GM18498 (cell line): ENCODE results near the gene CEP41.

Source experiments
- ATAC-seq: cut with Tn5 transposase; IDR thresholded peaks from one replicate; pipeline ENCODE4 v1.9.1; 2021; ENCODE audit warnings: mild to moderate bottlenecking, moderate library complexity; ENCODE audit not compliant: unreplicated experiment

The CEP41 gene

DNA sequence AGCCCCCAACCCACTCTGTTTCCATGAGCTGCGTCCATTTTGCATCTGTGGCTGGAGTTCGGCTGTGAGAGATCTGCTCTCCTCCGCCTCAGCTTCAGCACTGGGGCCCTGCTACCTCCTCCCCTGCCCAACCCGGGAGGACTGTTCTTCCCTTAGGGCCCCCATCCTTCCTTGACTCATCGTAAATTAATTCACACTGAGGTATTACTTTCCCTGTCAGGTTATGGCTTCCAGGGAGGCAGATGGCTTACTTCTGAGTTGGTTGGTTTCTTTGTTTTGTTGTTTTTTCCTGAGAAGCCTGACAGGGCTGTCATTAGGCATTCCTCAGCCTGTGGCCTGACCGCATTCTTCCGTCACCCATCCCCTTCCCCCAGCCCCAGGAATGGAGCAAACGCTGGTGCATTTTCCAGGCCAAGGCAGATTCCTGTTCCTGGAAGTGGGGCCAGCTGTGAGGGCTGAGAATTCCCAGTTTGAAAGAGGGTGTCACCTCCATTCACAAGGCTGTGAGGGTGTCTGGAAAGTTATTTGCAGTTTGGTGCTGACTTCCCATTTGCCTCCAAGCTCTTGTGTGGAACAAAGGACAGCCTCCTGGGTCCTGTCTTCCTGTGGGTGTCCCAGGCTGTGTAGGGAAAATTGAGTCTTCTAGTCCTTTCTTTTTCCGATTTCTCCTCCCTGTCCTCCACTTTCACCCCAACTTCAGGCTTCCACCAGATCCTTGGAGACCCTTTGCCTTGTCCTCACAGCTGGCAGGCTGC lies 84.5 kb downstream of the CEP41 start:
- ATAC-seq: no peak

- no peak for ATAC-seq
These were observed 87.6 kb downstream of the CEP41 start for GRCh38 chr7:130353196-130353595.

- ATAC-seq: no peak
These were observed 88.4 kb downstream of the CEP41 start for GRCh38 chr7:130352194-130353074.

GRCh38 chr7:130351791-130352090 lies 89.1 kb downstream of the CEP41 start:
- ATAC-seq: no peak

GRCh38 chr7:130350945-130351790 lies 89.6 kb downstream of the CEP41 start:
- no peak for ATAC-seq

GRCh38 chr7:130349911-130350782 lies 90.7 kb downstream of the CEP41 start:
- ATAC-seq: no peak

GRCh38 chr7:130346941-130347340 lies 93.9 kb downstream of the CEP41 start:
- ATAC-seq: no peak

DNA sequence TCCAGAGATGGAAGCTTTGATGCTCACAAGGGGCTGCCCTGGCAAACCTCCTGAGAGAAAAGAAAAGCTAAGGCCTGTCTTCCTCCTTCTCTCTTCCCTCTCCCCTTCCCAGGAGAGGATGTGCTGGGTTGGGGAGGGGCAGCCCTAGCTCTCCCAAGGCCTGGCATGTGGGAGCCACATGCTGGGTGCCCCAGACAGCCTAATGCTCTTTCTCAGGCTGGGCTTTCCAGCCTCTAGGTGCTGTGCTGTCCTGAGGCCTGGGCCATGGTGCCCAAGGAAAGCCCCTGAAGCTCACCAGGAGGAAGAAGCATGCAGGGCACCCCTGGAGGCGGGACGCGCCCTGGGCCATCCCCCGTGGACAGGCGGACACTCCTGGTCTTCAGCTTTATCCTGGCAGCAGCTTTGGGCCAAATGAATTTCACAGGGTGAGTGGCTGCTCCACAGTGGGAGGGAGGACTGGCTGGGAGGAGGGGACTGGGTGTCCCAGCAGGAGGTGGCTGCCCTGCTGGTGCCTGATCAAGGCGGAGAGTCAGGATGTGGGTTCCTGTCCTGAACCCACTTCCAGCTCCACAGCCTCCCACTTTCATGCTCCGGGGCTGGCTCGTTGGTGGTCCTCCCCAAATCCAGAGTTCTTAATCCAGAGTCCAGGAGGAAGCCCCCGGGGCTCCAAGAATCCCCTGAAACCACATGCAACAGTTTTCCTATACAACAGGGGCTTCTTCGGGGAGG lies 94.5 kb downstream of the CEP41 start:
- ATAC-seq: no peak

- no peak for ATAC-seq
These were observed 95.1 kb downstream of the CEP41 start for GRCh38 chr7:130345725-130346124.

- ATAC-seq: no peak
These were observed 95.7 kb downstream of the CEP41 start for GRCh38 chr7:130345136-130345535.

- no peak for ATAC-seq
These were observed 96.4 kb downstream of the CEP41 start, which contains the start of gene CPA5 for GRCh38 chr7:130344271-130344866. Gene CPA5, plus strand, starts transcription at chr7:130344816. Its CDS starts 1,670 bp downstream, at chr7:130346486.
